ENCODE results near the gene VPS13D. TPM values are rescaled to one million over a fixed set of nuclear protein-coding genes. Genes with fewer than 3 reads are reported as not detected.
A peak's percentile ranks its signal among the peaks of the same experiment; 100 is the strongest.

The VPS13D gene
- total and polyA plus RNA-seq, 2 donors (not counting 3 experiments of a cell fraction or from before 2014, with no cell fraction given), result 13.6 to 48.5 TPM

- no peaks in the 10 kb centered on the region for H3K79me2 ChIP-seq (ENCODE audit: control insufficient read depth, insufficient read depth, low read length)
- dilution Hi-C loops (cut with MboI; ENCODE audit: extremely low pct_ligation_motif_present, low sequenced_read_pairs), result no loop called here
- BruUV-seq (replicated peaks), result no TSS peak
- no peaks in the 10 kb centered on the region for H3K36me3 ChIP-seq (ENCODE audit: control insufficient read depth in 2 of 2, extremely low read depth in 1 of 2, insufficient read depth in 2 of 2, low read length in 2 of 2)
- H2AFZ ChIP-seq (ENCODE audit: low read depth, low read length), result no peak overlapping the region
- ChIA-PET CTCF (interaction anchor here (0.9 to 3.7 kb wide), 14 partner anchors 10 to 225 kb away, joined by 3 to 36 read pairs (median 6); partner anchors contain the start of gene DHRS3), POLR2A (interaction anchor here (0.6 to 1.7 kb wide), 4 partner anchors 110 to 186 kb away, joined by 3 to 4 read pairs (median 4); partner anchors contain the start of gene DHRS3)
- no peaks in the 10 kb centered on the region for H3K9me1 ChIP-seq (replicated peaks; ENCODE audit: control insufficient read depth, extremely low read depth, insufficient read depth, low read length)
- peak overlapping the region in 1 of 3 experiments; percentile 6 for H3K4me3 ChIP-seq (replicated peaks in 1 of 3; ENCODE audit: insufficient read depth in 1 of 3, low read depth in 1 of 3, low read length in 3 of 3)
- peak overlapping the region; percentile 76 for H3K9ac ChIP-seq (replicated peaks; ENCODE audit: extremely low read depth, insufficient read depth, low read length)
- H4K20me1 ChIP-seq (replicated peaks; ENCODE audit: control insufficient read depth, extremely low read depth, insufficient read depth, low read length), result no peaks in the 10 kb centered on the region
- peak; percentile 77 for FAIRE-seq
- H3K27me3 ChIP-seq (ENCODE audit: control insufficient read depth in 2 of 2, insufficient read depth in 2 of 2, low read length in 2 of 2), result no peaks in the 10 kb centered on the region
- no peak for TF ChIP-seq CTCF (IDR thresholded peaks at IDR 0.05; ENCODE audit: extremely low read depth in 1 of 2, insufficient read depth in 1 of 2, low read depth in 1 of 2, low read length in 2 of 2)
- no peak for TF ChIP-seq MAX (IDR thresholded peaks at IDR 0.05; ENCODE audit: insufficient read depth, insufficient read length)
- TF ChIP-seq JUN (IDR thresholded peaks at IDR 0.05; ENCODE audit: borderline replicate concordance, insufficient read depth, insufficient read length, low read depth), result no peak
- peak; percentile 29 for TF ChIP-seq GATA2 (IDR thresholded peaks at IDR 0.05; ENCODE audit: insufficient read depth, insufficient read length, low read depth, low read length)
- TF ChIP-seq EZH2 (IDR thresholded peaks at IDR 0.05; ENCODE audit: borderline replicate concordance, low read depth, low read length, severe bottlenecking), result no peak
- no peak for TF ChIP-seq POLR2AphosphoS5 (IDR thresholded peaks at IDR 0.05; ENCODE audit: insufficient read depth, low read depth, low read length)
- no peak for TF ChIP-seq MYC (IDR thresholded peaks at IDR 0.05; ENCODE audit: low read depth, low read length)
- no peak for TF ChIP-seq FOS (IDR thresholded peaks at IDR 0.05; ENCODE audit: borderline replicate concordance, insufficient read depth, low read length)
- peak overlapping the region; percentile 83 for H3K4me2 ChIP-seq (ENCODE audit: insufficient read depth, low read length)
- no peaks in the 10 kb centered on the region for H3K9me3 ChIP-seq (replicated peaks; ENCODE audit: control insufficient read depth, insufficient read depth, low read length)
- DNase-seq (ENCODE audit: low read depth, low spot score), result peak; percentile 92
- peak overlapping the region; percentile 88 for H3K27ac ChIP-seq (ENCODE audit: insufficient read depth, low read depth, low read length)
- intact Hi-C loops (cut with micrococcal nuclease), result loop anchor here (1.0 kb wide), 7 partner anchors 9 to 186 kb away; no protein-coding TSS in a partner anchor
- H3K4me1 ChIP-seq (ENCODE audit: control insufficient read depth, extremely low read depth, insufficient read depth, low read length), result peaks cover 55% of the 10 kb centered on the region
Measured at GRCh38 chr1:12433323-12434053, 203.7 kb downstream of the VPS13D start.

Data from endothelial cell of umbilical vein (primary cell).